Testis (tissue), 3 donors: ENCODE data around the gene DTNA. TPM values are rescaled to one million over a fixed set of nuclear protein-coding genes. Genes with fewer than 3 reads are reported as not detected.

Experiments
- DNase-seq: peaks from one replicate; pipeline ENCODE4 v3.0.0-alpha.2; 2019
- H3K27ac ChIP-seq, 2 donors: fragments of 200-600 bp; sonication (generic); one replicate each; pipeline ENCODE4 v1.5.1; 2019
- H3K27me3 ChIP-seq: fragments of 200-600 bp; sonication (generic); one replicate; pipeline ENCODE4 v1.5.1; 2019
- H3K36me3 ChIP-seq: fragments of 200-600 bp; sonication (generic); one replicate; pipeline ENCODE4 v1.5.1; 2017; ENCODE audit warnings: low read depth; ENCODE audit errors: missing control alignments
- H3K4me1 ChIP-seq: fragments of 200-600 bp; sonication (generic); one replicate; pipeline ENCODE4 v1.5.1; 2019
- H3K4me3 ChIP-seq, 2 donors: fragments of 200-600 bp; sonication (generic); one replicate each; pipeline ENCODE4 v1.5.1; 2017 to 2019
- H3K9me3 ChIP-seq: fragments of 200-600 bp; sonication (generic); one replicate; pipeline ENCODE4 v1.5.1; 2017
- CTCF ChIP-seq, 3 experiments: fragments of 450-650 bp in 2 of 3; fragments of 200-600 bp in 1 of 3; sonication (generic) in 1 of 3; IDR thresholded peaks; one replicate each; pipeline ENCODE4 v1.5.1; 2016 to 2019; ENCODE audit warnings: antibody characterized with exemption in 3 of 3, mild to moderate bottlenecking in 2 of 3, moderate library complexity in 1 of 3
- POLR2A ChIP-seq: fragments of 450-650 bp; IDR thresholded peaks from one replicate; pipeline ENCODE4 v1.6.1; 2017; ENCODE audit warnings: antibody characterized with exemption, mild to moderate bottlenecking, moderate library complexity
- WGBS, 2 donors: methylation state at CpG; one replicate each; pipeline ENCODE4 v1.1.5; 2018; 5-methylcytosine and 5-hydroxymethylcytosine counted together
- intact Hi-C: fragments of 100-400 bp; cut with DNase I; formaldehyde crosslinking; loops from one replicate; pipeline ENCODE4 v1.15.1; 2023; ENCODE audit warnings: low total_unique reads
- polyA plus RNA-seq: library from polyadenylated mRNA; stranded (reverse); fragments of 350-450 nt; fragmentation: Illumina TruSeq; extraction: RNeasy Lipid Tissue Mini Kit (QIAGEN cat#74804); gene quantifications from one replicate; pipeline ENCODE4 v1.2.3, GENCODE V29; 2014; ENCODE audit warnings: low read depth, low replicate concordance; ENCODE audit not compliant: insufficient read depth
- total RNA-seq, 2 donors: library from RNA; depleted of rRNA; stranded (reverse); fragments of >200 nt; gene quantifications; one replicate each; pipeline ENCODE4 v1.2.3, GENCODE V29; 2016

The DTNA gene
- total and polyA plus RNA-seq, 3 donors from 2014 or later: 18.9 to 96.0 (median 69.1) TPM

DNA sequence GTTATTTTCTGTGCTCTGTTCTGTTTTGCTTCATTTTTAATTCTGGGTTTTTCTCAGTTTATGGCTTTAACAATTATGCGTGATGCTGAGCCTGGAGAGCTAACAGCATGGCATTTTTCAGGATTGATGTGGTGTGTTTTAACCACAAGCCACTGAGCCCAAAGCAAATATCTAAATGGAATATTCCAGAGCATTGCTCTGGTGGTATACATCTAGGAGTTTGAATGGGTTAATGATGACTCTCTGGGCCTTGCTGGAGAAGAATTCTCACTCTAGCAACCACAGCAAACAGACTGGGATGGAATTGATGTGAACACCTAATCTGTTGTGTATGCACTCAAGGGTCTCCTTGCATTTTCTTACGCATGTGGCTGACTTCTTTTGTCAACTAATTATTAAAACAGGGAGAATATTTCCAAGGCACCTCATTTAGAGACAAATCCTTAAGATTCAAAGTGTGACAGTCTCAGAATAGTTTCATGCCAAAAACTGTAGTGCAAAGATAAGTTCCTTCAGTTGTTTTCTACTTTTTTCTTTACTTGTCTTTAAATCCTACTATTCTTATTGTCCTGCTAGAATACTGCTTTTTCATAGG is 164.0 kb downstream of the DTNA start:
- no peak for DNase-seq
- H3K27ac ChIP-seq: no peak overlapping the region
- no peaks in the 10 kb centered on the region for H3K27me3 ChIP-seq
- 99 to 100% methylated on average over 2 of the region's 2 CpGs for WGBS, 2 donors
- H3K36me3 ChIP-seq: no peaks in the 10 kb centered on the region
- no peak overlapping the region for H3K4me3 ChIP-seq
- intact Hi-C loops: no loop called here
- H3K4me1 ChIP-seq: no peaks in the 10 kb centered on the region
- TF ChIP-seq CTCF (IDR thresholded peaks at IDR 0.05) (no peak), POLR2A (no peak)
- H3K9me3 ChIP-seq: no peaks in the 10 kb centered on the region

GRCh38 chr18:34875150-34875549 is 165.1 kb downstream of the DTNA start:
- H3K4me3 ChIP-seq: no peak overlapping the region
- no peaks in the 10 kb centered on the region for H3K9me3 ChIP-seq
- no peaks in the 10 kb centered on the region for H3K27me3 ChIP-seq
- 97 to 98% methylated on average over 7 of the region's 7 CpGs for WGBS, 2 donors
- no peak for DNase-seq
- intact Hi-C loops: no loop called here
- no peaks in the 10 kb centered on the region for H3K36me3 ChIP-seq
- no peaks in the 10 kb centered on the region for H3K4me1 ChIP-seq
- no peak for TF ChIP-seq CTCF (IDR thresholded peaks at IDR 0.05)
- TF ChIP-seq POLR2A: no peak
- no peak overlapping the region for H3K27ac ChIP-seq

GRCh38 chr18:34880403-34880802 is 170.3 kb downstream of the DTNA start:
- H3K36me3 ChIP-seq: no peaks in the 10 kb centered on the region
- no peaks in the 10 kb centered on the region for H3K27me3 ChIP-seq
- no peaks in the 10 kb centered on the region for H3K9me3 ChIP-seq
- H3K4me1 ChIP-seq: no peaks in the 10 kb centered on the region
- intact Hi-C loops: no loop called here
- DNase-seq: no peak
- no peak overlapping the region for H3K27ac ChIP-seq
- TF ChIP-seq CTCF (IDR thresholded peaks at IDR 0.05) (no peak), POLR2A (no peak)
- no peak overlapping the region for H3K4me3 ChIP-seq
- 87 to 91% methylated on average over 1 of the region's 1 CpG for WGBS, 2 donors

GRCh38 chr18:34880882-34881834 is 171.1 kb downstream of the DTNA start:
- Histone ChIP-seq H3K27me3 (no peaks in the 10 kb centered on the region), H3K4me3 (no peak overlapping the region), H3K27ac (no peak overlapping the region), H3K36me3 (no peaks in the 10 kb centered on the region), H3K4me1 (no peaks in the 10 kb centered on the region), H3K9me3 (no peaks in the 10 kb centered on the region)
- DNase-seq: no peak
- intact Hi-C loops: no loop called here
- WGBS, 2 donors: 77 to 80% methylated on average over 3 of the region's 3 CpGs
- TF ChIP-seq CTCF (IDR thresholded peaks at IDR 0.05) (no peak), POLR2A (no peak)
